Measurements from ENCODE around the gene KCNMA1.

DNA sequence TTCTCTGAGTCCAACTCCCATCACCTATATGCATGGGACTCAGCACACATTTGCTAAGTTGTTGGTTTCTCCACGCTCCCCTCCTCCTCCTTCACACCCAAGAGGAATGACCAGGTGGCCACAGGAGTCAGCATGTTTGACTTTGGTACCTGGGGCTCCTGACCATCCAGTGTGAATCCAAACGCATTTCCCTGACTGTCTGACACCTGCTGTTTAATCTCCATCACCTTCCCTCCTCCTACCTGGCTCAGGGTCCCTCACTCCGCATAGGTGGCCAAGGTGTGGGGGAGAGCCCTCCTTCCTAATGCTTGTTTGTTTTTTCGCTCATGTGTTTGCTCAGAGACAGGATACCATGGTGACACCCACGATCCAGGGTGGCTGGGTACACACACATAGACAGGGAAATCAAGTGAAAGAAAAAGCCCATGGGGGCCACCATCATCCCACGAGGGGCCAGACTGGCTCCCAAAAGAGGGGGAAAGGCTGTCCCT is 194.9 kb downstream of the KCNMA1 start:
- TF ChIP-seq, protein P1, sequence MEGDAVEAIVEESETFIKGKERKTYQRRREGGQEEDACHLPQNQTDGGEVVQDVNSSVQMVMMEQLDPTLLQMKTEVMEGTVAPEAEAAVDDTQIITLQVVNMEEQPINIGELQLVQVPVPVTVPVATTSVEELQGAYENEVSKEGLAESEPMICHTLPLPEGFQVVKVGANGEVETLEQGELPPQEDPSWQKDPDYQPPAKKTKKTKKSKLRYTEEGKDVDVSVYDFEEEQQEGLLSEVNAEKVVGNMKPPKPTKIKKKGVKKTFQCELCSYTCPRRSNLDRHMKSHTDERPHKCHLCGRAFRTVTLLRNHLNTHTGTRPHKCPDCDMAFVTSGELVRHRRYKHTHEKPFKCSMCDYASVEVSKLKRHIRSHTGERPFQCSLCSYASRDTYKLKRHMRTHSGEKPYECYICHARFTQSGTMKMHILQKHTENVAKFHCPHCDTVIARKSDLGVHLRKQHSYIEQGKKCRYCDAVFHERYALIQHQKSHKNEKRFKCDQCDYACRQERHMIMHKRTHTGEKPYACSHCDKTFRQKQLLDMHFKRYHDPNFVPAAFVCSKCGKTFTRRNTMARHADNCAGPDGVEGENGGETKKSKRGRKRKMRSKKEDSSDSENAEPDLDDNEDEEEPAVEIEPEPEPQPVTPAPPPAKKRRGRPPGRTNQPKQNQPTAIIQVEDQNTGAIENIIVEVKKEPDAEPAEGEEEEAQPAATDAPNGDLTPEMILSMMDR (IDR thresholded peaks at IDR 0.05 in 4 of 5, conservative IDR thresholded peaks at IDR 0.05 in 1 of 5), result no peak
- no peak for TF ChIP-seq POLR2A (IDR thresholded peaks at IDR 0.05)
